Measurements from ENCODE around the gene TAAR6.

DNA sequence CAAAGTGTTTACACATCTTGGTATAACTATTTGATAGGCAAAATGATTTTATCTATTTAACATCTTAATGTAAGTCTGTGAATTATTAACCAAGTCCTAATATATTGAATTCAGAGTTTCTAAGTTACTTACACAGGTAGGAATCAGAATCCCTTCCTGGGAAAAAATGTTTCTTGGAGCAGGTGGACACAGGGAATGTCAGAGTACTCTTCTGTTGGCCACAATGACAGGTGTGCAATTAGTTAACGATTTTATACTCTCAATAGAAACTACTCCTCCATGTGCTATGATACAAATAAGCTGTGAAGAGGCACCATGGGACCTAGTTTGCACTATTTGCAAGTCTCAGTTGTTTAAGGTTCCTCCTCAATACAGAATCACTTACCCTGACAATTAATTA lies 20.2 kb downstream of the TAAR6 start:
- TF ChIP-seq POLR2A (IDR thresholded peaks at IDR 0.05), result no peak
- TF ChIP-seq, protein P1, sequence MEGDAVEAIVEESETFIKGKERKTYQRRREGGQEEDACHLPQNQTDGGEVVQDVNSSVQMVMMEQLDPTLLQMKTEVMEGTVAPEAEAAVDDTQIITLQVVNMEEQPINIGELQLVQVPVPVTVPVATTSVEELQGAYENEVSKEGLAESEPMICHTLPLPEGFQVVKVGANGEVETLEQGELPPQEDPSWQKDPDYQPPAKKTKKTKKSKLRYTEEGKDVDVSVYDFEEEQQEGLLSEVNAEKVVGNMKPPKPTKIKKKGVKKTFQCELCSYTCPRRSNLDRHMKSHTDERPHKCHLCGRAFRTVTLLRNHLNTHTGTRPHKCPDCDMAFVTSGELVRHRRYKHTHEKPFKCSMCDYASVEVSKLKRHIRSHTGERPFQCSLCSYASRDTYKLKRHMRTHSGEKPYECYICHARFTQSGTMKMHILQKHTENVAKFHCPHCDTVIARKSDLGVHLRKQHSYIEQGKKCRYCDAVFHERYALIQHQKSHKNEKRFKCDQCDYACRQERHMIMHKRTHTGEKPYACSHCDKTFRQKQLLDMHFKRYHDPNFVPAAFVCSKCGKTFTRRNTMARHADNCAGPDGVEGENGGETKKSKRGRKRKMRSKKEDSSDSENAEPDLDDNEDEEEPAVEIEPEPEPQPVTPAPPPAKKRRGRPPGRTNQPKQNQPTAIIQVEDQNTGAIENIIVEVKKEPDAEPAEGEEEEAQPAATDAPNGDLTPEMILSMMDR (IDR thresholded peaks at IDR 0.05), result no peak
- TF ChIP-seq POLR2AphosphoS5 (IDR thresholded peaks at IDR 0.05), result no peak

All from sigmoid colon (tissue), 4 donors.